Epithelial cell of prostate (primary cell): ENCODE measurements around the gene SLC27A3.
"Not testable (repeated sequence)": the region's sequence is repeated elsewhere in the genome, so short reads cannot be mapped to it uniquely, and the experiment has no call there.

Experiments
- DNase-seq: peaks from one replicate; pipeline ENCODE4 v3.0.0-alpha.2; 2011; ENCODE audit warnings: low read depth, low spot score
- H3K27ac ChIP-seq: fragments of 450-650 bp; 2 replicates; pipeline ENCODE4 v1.5.1; 2017; ENCODE audit warnings: mild to moderate bottlenecking

The SLC27A3 gene

DNA sequence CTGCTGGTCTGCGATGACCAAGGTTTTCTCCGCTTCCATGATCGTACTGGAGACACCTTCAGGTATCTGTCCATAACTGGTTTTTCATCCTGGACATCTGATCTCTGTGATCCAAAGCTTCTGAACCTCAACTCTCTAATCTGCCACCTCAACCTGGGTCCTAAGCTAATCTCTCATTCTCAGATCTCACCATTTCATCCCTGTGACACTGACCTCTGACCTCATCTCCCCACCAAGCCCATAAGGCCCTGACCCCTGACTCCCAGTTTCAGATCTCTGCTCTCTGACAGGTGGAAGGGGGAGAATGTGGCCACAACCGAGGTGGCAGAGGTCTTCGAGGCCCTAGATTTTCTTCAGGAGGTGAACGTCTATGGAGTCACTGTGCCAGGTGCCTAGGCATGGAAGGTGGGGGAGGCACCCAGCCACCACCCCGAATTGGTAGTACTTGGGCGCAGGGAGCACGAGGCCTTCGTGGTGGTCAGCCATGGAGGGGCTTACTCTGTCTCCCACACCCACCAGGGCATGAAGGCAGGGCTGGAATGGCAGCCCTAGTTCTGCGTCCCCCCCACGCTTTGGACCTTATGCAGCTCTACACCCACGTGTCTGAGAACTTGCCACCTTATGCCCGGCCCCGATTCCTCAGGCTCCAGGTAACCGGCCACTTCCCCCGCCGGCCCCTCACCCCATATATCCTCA lies 3.8 kb downstream of the SLC27A3 start:
- no peak overlapping the region for H3K27ac ChIP-seq
- no peak for DNase-seq

DNA sequence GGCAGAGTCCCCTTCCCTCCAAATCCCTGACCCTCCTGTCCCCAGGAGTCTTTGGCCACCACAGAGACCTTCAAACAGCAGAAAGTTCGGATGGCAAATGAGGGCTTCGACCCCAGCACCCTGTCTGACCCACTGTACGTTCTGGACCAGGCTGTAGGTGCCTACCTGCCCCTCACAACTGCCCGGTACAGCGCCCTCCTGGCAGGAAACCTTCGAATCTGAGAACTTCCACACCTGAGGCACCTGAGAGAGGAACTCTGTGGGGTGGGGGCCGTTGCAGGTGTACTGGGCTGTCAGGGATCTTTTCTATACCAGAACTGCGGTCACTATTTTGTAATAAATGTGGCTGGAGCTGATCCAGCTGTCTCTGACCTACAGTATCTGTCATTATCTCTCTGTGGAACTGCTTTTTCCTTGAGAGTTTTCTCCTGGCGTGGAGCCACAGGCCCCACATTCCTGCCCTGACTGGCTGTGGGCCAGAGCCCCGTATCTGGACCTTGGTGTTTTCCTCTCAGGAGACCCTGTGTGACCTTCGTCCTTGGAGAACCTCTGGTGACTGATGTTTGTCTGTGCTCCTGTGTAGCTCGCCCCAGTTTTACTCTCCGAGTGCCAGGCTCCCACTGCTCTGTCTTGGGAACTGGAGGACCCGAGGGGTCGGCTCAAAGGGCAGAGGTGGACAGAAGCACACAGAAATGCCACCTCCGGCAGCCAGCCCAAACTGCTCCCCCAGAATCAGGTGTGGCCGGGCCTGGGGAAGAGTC lies 4.8 kb downstream of the SLC27A3 start:
- no peak overlapping the region for H3K27ac ChIP-seq
- DNase-seq: no peak

DNA sequence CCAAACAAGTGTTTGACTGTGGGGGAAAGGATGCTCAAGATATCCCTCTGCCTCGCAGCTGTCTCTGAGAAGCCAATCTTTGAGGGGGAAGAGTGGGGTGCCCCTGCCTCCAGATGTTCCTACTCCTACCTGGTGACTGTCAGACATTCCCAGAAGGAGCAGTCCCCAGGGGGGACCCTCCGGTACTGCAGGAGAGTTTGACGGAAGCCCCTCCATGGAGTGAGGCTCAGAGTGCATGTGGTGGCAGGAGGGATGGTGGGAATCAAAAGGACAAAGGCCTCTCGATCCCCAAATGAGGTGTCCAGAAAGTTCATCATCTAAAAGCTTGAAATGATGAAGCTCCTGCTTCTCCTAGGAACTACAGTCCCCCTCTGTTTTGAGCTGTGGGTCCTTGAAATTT lies 5.3 kb downstream of the SLC27A3 start:
- no peak overlapping the region for H3K27ac ChIP-seq
- no peak for DNase-seq

DNA sequence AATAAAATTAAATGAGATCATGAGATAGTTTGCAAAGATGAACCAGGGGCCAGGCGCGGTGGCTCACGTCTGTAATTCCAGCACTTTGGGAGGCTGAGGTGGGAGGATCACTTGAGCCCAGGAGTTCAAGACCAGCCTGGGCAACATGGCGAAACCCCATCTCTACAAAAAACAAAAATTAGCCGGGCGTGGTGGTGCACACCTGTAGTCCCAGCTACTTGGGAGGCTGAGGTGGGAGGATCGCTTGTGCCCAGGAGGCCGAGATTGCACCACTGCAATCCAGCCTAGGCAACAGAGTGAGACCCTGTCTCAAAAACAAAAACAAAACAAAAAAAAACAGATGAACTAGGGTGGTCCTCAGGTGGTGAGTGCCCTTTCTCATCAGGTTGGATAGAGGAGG lies 7.4 kb downstream of the SLC27A3 start:
- H3K27ac ChIP-seq, DNase-seq: not testable (repeated sequence)

DNA sequence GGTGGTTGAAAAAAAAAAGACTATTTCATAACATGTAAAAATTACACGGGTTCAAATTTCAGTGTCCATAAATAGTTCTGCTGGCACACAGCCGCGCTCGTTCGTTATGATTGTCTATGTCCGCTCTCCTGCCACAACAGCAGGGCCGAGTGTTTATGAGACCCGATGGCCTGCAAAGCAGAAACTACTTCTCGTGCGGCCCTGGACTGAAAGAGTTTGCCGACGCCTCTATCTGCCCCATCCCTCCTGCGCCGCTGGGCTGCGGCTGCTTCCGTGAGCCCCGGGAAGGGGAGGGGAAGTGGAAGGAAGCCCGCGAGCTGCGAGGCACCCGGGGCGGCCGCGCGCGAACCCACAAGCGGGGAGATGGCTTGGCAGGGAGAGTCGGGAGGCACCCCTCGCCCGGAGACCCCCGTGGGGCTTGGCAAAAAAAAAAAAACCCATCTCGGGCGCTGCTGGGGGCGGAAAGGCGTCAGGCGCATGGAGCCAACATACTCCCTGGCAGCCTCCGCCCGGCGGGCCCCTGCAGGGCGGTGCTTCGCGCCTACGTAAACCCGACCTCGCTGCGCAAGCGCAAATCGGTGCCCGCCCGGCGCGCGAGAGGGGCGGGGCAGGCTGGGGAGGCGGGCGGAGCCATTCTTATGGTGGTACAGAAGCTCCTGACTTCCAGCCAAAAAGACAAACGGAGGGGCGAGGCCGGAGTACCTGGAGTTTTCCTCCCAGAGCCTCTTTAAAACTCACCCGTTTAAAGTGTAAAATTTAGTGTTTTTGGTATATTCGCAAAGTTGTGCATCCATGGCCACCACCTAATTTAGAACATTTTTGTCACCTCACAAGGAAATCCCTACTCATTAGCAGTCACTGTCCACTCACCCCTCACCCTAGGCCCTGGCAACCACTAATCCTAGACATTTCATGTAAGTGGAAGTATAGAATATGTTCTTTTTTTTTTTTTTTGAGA lies 8.3 kb downstream of the SLC27A3 start:
- DNase-seq: peak; percentile 33
- peak overlapping the region; percentile 65 for H3K27ac ChIP-seq

DNA sequence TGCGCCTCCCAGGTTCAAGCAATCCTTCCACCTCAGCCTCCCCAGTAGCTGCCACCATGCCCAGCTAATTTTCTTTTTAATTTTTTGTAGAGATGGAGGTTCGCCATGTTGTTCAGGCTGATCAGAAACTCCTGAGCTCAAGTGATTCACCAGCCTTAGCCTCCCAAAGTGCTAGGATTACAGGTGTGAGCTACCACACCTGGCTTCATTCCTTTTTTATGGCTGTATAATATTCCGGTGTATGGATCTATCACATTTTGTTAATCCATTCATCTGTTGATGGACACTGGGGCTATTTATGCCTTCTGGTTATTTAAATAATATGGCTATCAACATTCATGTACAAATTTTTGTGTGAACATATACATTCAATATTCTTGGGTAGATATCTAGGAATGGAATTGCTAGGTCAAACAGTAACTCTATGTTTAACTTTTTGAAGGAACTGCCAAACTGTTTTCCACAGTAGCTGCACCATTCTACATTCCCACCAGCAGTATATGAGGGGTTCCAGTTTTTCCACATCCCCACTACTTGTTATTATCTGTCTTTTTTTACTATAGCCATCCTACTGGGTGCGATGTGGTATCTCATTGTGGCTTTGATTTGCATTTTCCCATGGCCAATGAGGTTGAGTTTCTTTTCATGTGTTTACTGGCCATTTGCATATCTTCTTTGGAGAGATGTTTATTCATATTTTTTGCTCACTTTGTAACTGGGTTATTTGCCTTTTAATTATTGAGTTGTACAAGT lies 11.0 kb downstream of the SLC27A3 start:
- H3K27ac ChIP-seq: no peak overlapping the region
- no peak for DNase-seq

DNA sequence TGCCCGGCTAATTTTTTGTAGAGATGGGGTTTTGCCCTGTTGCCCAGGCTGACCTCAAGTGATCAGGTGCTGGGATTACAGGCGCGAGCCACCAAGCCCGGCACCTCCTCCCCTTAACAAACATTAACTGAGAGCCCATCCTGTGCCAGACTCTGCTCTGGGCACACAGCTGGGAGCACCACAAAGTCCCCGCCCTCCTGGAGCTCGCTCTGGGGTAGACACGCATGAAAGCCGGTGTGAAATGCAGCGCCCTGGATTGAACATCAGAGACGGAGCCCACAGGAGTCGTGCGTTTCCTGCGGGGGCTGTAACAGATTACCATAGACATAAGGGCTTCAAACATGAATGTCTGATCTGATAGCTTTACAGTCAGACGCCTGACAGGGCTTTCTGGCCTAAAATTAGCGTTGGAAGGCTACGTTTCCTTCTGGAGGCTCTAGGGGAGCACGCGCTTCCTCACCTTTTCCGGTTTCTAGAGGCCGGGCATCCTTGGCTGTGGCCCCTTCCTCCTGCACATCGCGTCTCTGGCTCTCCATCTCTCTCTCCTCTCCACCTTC lies 14.3 kb downstream of the SLC27A3 start:
- no peak for DNase-seq
- H3K27ac ChIP-seq: peak overlapping the region; percentile 59

DNA sequence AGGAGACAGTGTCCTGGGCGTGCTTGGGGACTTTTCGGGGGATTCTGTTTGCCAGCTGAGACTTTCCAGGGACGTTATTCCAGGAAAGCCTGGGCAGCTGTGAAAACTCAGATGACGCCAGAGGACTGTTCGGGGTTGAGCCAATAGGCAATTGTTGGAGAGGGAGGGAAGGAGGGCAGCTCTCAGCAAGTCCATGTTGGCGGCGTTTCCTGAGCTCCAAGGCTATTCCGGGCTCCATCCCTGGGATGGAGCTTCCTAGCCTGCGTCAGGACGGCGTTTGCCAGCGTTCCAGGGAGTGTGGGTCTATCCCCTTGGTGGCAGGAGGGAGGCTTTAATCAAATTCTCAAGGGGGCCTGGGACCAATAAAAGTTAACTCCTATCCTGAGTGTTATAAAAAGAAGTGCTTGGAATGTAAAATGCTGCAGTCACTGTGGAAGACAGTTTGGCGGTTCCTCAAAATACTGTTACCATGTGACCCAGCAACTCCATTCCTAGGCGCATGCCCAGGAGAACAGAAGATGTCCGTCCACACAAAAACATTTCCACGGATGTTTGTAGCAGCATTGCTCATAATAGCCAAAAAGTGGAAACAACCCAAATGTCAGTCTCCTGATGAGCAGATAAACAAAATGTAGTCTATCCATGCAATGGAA lies 15.2 kb downstream of the SLC27A3 start:
- DNase-seq: no peak
- peak overlapping the region; percentile 59 for H3K27ac ChIP-seq

DNA sequence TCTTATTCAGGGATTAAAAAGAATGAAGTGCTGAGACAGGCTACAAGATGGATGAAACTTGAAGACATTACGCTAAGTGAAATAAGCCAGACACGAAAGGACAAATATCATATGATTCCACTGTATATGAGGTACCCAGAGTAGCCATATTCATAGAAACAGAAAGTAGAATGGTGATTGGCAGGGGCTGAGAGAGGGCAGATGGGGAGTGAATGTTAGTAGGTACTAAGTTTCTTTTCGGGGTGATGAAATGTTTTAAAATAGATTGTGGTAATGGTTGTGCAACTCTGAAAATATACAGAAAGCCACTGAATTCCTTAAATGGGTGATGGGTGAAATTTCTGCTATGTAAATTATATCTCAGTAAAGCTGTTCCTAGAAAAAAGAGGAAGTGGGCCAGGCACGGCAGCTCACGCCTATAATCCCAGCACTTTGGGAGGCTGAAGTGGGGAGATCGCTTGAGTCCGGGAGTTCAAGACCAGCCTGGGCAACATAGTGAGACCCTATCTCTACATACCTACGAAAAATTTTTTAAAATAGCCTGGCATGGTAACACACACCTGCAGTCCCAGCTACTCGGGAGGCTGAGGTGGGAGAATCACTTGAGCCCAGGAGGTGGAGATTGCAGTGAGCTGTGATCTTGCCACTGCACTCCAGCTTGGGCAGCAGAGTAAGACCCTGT lies 15.9 kb downstream of the SLC27A3 start:
- H3K27ac ChIP-seq: peak overlapping the region; percentile 59
- DNase-seq: no peak

DNA sequence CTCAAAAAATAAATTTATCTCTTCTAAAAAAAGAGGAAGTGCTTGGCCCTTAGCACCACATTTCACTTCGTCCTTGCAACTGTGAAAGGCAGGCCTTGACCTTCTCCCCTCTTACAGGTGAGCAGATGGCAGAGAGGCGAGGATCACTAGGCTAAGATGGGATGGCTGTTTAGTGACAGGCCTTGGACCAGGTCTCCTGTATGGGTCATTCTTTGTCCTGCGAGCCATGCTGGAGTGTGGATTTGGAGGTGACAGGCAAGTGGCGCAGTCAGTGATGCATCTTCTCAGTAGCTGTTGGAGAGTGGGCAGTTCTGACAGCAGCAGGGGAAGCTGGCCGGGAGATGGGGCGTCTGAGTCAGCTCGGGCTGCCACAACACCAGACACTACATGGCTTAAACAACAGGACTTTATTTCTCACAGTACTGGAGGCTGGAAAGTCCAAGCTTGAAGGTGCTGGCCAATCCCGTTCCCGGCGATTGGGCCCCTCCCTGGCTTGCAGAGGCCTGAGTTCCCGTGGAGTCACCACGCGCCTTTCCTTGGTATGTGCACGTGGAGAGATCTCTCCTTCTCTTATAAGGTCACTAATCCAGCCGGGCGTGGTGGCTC lies 16.5 kb downstream of the SLC27A3 start:
- DNase-seq: no peak
- H3K27ac ChIP-seq: no peak overlapping the region

DNA sequence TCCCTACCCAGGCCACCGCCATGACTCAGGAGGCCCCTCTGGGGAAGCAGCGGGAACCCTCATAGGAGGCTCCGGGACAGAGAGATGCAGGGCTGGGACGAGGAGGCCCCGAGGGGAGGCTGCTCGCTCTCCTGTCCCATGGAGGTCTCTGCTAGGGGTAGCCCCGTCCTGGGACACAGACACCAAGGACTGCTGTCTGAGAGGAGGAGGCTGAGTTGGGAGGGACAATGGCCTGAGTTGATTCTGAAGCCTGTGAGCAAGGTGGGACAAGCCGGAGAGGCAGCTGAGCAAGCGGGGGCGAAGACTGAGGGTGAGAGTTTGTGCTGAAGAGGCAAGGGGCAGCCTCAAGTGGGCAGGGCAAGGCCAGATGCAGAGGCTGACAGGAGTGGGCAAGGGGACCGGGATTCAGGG lies 17.4 kb downstream of the SLC27A3 start:
- no peak for DNase-seq
- no peak overlapping the region for H3K27ac ChIP-seq

DNA sequence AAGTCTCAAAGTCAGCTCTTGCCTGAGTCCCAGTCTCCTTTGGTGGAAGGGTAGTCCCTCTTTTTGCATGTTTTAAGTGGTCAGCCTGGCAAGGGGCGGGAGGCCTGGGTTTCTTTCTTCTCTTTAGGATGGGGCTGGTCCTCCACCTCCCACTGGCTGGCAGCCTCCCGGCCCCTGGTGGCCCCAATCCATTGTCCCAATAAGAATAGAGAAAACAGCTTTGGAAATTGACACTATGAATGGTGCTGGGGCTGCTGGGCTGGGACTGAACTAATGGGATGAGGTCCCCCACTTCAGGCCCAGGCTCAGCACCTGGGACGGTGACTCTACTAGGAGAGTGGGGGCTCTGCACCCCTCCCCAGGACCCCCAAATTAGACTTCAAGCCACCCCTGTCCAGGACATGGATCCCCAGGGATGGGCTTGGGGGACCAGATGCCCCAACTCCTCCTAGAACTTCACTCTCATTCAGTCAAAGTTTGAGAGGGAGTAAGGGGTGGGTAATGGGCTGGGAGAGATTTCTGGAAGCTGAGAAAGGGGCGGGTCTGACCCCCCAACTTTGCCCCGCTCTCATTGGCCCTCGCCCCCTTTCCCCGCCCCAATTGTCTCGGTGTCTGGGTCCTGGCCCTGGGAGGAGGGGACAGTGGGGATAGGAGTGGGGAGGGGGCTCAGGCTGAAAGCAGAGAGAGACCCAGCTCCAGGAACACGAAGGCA lies 18.2 kb downstream of the SLC27A3 start:
- no peak overlapping the region for H3K27ac ChIP-seq
- no peak for DNase-seq

DNA sequence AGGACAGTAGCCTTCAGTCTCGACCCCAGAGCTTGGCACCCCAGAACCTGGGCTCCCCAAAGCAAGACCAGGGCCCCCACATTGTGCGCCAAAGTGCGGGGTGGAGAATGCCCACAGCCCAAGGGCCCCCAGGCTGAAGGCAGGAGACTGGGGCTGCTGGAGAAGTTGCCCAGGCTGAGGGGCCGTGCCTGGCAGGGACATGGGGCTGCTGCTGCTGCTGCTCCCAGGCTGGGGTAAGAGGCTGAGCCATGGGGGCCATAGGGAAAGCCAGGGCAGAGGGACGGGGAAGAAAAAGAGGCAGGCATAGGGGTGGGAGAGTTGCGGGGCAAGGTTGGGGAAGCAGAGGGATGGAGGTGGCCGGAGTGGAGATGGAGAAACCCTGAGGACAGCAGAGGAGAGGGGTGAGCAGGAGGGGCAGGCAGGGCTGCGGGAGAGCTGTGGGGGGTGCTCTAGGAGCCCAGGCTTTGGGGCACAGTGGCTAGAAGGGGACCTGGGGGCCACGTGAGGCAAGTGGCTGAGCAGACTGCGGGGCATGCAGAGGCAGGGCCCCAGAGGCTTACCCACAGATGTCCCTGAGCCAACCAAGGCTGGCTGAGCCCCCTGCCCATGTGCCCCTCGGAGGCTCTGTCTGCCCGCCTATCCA lies 18.9 kb downstream of the SLC27A3 start:
- no peak for DNase-seq
- H3K27ac ChIP-seq: no peak overlapping the region

DNA sequence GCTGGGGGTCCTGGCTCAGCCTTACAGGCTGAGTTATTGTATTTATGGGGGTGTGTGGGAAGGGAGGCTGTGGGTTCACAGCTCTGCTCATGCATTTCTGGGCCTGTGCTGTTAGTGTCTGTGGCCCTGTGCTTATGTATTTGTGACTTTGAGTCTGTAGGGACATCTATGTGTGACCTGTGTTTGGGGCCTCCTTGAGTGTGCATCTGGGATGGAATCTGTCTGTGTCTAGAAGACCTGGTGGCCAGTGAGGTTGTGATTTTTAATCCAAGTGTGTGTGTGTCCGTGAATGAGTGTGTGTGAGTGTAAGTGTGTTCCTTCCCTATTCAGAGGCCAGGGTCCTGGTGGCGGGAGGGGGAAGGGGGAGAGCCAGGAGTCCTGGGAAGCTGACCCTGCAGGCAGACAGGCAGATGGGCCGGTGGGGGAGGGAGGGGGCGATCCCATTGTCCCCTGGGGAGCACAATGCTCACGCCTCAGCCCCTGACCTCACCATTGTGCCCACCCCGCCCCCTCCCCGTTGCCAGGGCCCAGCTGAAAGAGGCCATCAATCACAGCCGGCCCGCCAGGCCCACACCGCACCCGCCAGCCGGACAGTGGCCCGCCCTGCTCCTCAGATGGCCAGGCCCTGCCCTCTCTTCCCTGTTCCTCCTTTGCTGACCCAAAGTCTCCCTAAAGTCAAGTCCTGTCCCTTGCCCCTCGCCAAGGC lies 19.6 kb downstream of the SLC27A3 start:
- no peak overlapping the region for H3K27ac ChIP-seq
- DNase-seq: no peak

DNA sequence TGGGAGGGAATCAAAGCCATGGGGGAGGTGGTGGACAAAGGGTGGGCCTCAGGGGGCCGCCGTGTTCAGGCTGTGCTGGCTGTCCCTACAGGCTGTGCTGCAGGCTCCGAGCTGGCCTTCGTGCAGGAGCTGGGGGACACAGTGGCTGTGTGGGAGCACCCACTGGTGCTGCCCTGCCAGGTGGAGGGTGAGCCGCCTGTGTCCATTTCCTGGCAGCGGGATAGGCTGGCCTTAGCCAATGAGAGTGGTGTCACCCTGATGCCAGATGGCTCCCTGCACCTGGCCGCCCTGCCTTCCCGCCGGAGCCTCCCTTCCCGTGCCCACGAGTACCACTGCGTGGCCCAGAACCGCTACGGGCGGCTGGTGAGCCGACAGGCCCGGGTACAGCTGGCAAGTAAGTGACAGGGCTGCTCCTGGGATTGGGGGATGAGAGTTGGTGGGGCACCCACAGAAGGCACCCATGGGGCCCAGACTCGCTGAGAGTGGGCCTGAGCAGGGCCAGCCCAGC lies 20.2 kb downstream of the SLC27A3 start:
- DNase-seq: no peak
- no peak overlapping the region for H3K27ac ChIP-seq
